NCI-H748 treated with DMSO at 0.1 percent for 48 hours (cell line): ENCODE data around the gene ANKRD27.
"Not testable (repeated sequence)": the region's sequence is repeated elsewhere in the genome, so short reads cannot be mapped to it uniquely, and the experiment has no call there.

Experiments used
- DNase-seq: peaks from one replicate; lab custom pipeline; 2025; lab: John Stamatoyannopoulos, UW

Gene ANKRD27

GRCh38 chr19:32688311-32688710 lies 13.3 kb upstream of the ANKRD27 start:
- no peak for DNase-seq

- DNase-seq = no peak
Observed at GRCh38 chr19:32687681-32688080, 12.7 kb upstream of the ANKRD27 start.

- DNase-seq = no peak
Observed at GRCh38 chr19:32686847-32687475, 12.0 kb upstream of the ANKRD27 start.

- DNase-seq = no peak
Observed at GRCh38 chr19:32682317-32682716, 7.3 kb upstream of the ANKRD27 start.

- no peak for DNase-seq
Observed at GRCh38 chr19:32680986-32681385, 6.0 kb upstream of the ANKRD27 start.

- no peak for DNase-seq
Observed at GRCh38 chr19:32677657-32678056, 2.7 kb upstream of the ANKRD27 start.

GRCh38 chr19:32676895-32677359 lies 1.9 kb upstream of the ANKRD27 start:
- no peak for DNase-seq

GRCh38 chr19:32676186-32676894 lies 1.4 kb upstream of the ANKRD27 start:
- DNase-seq = peak; percentile 30

- peak; percentile 24 for DNase-seq
Observed at GRCh38 chr19:32675720-32676185, 773 bp upstream of the ANKRD27 start, which contains the start of gene RGS9BP. TSS of gene RGS9BP (plus strand) at chr19:32675848. CDS start at chr19:32676264, 416 bp downstream.

GRCh38 chr19:32674153-32674930 lies 638 bp downstream of the ANKRD27 start:
- no peak for DNase-seq

GRCh38 chr19:32673573-32673972 lies 1.4 kb downstream of the ANKRD27 start:
- no peak for DNase-seq

GRCh38 chr19:32672841-32673240 lies 2.1 kb downstream of the ANKRD27 start:
- no peak for DNase-seq

- no peak for DNase-seq
Observed at GRCh38 chr19:32671883-32672593, 2.9 kb downstream of the ANKRD27 start.

GRCh38 chr19:32669310-32669709 lies 5.7 kb downstream of the ANKRD27 start:
- no peak for DNase-seq

GRCh38 chr19:32666084-32666483 lies 8.9 kb downstream of the ANKRD27 start:
- DNase-seq = no peak

GRCh38 chr19:32662186-32662585 lies 12.8 kb downstream of the ANKRD27 start:
- DNase-seq = no peak

- DNase-seq = no peak
Observed at GRCh38 chr19:32661318-32661717, 13.7 kb downstream of the ANKRD27 start.

GRCh38 chr19:32658527-32658926 lies 16.5 kb downstream of the ANKRD27 start:
- no peak for DNase-seq

- DNase-seq = no peak
Observed at GRCh38 chr19:32658075-32658474, 16.9 kb downstream of the ANKRD27 start.

GRCh38 chr19:32656379-32656778 lies 18.6 kb downstream of the ANKRD27 start:
- DNase-seq = not testable (repeated sequence)

- DNase-seq = no peak
Observed at GRCh38 chr19:32653599-32653915, 21.4 kb downstream of the ANKRD27 start.
